Left cardiac atrium (tissue), 2 donors: ENCODE measurements around the gene STIM1. TPM values are rescaled to one million over a fixed set of nuclear protein-coding genes. Genes with fewer than 3 reads are reported as not detected.

Experiments used
- total RNA-seq, 2 donors: library from RNA; stranded (reverse); fragmentation: NEBNext Ultra II Directional; extraction: Animal tissue kit (Norgen Biotek cat#: 25700); gene quantifications; one replicate each; pipeline ENCODE4 v1.2.1, GENCODE V29; 2021
- donor health status: DM: no; HTN: yes; CAD: no; lungs with severe emphysema.
- donor health status: DM: yes; HTN: yes; CAD: no.

STIM1 gene
- total RNA-seq, 2 donors from 2014 or later = 21.4 to 25.8 TPM

Other genes starting within 250 kb of the STIM1 start
- 1 to 10 TPM in 1 of 2 donors, under 1 TPM in 1; 0.21 to 1.4 TPM for gene ART5, start 213.7 kb upstream of the STIM1 start, total RNA-seq
- not detected for gene ART1, start 210.5 kb upstream of the STIM1 start, total RNA-seq
- gene CHRNA10, start 184.3 kb upstream of the STIM1 start, total RNA-seq = under 1 TPM; 0.27 to 0.58 TPM
- 10 to 100 TPM; 38.0 to 59.7 TPM for gene NUP98, start 58.1 kb upstream of the STIM1 start, total RNA-seq
- 10 to 100 TPM; 10.9 to 15.3 TPM for gene PGAP2, start 47.1 kb upstream of the STIM1 start, total RNA-seq
- gene RHOG, start 14.7 kb upstream of the STIM1 start, total RNA-seq = 10 to 100 TPM; 31.1 to 33.3 TPM
- gene RRM1, start 239.1 kb downstream of the STIM1 start, total RNA-seq = 10 to 100 TPM; 21.6 to 31.0 TPM